ENCODE data around the gene NUDT5. TPM values are rescaled to one million over a fixed set of nuclear protein-coding genes. Genes with fewer than 3 reads are reported as not detected.
A peak's percentile ranks its signal among the peaks of the same experiment; 100 is the strongest.

Gene NUDT5
- total and polyA plus RNA-seq, 2 of the 8 experiments (the other 6 are each of a cell fraction or from before 2014, with no cell fraction given), result 130 to 134 TPM

GRCh38 chr10:12195603-12196506 lies at the start of gene NUDT5, which contains the start of gene CDC123 (continued):
- TF ChIP-seq GTF2F1 (IDR thresholded peaks at IDR 0.05; ENCODE audit: borderline replicate concordance, low read depth, low read length) (peak; percentile 15; the same call in 1 of the 2 replicates), HDAC2 (IDR thresholded peaks at IDR 0.05; ENCODE audit: borderline replicate concordance in 1 of 2, low read depth in 2 of 2, low read length in 2 of 2) (peak; percentile 54 to 57; a peak in 1 of 4 replicates), TEAD4 (IDR thresholded peaks at IDR 0.05; ENCODE audit: low read depth, low read length) (0 out of 2 replicates have a peak, but pooled peaks have one; percentile 7), CTBP2 (IDR thresholded peaks at IDR 0.05; ENCODE audit: borderline replicate concordance, insufficient read depth, insufficient read length, low read length) (no peak), RBBP5 (IDR thresholded peaks at IDR 0.05; ENCODE audit: borderline replicate concordance, low read depth, low read length) (peak; percentile 70; the same call in 1 of the 2 replicates), SP1 (IDR thresholded peaks at IDR 0.05; ENCODE audit: low read depth, low read length) (no peak; the same call in 1 of the 2 replicates), NRF1 (IDR thresholded peaks at IDR 0.05; ENCODE audit: low read depth, low read length) (no peak), POU5F1 (IDR thresholded peaks at IDR 0.05; ENCODE audit: low read depth, low read length) (no peak), CEBPB (IDR thresholded peaks at IDR 0.05; ENCODE audit: low read depth, low read length) (no peak), BCL11A (IDR thresholded peaks at IDR 0.05; ENCODE audit: low read depth in 2 of 2, low read length in 2 of 2) (no peak), MAX (IDR thresholded peaks at IDR 0.05) (peak; percentile 99), NANOG (IDR thresholded peaks at IDR 0.05; ENCODE audit: insufficient read depth, low read depth, low read length, poor library complexity, severe bottlenecking) (no peak), YY1 (IDR thresholded peaks at IDR 0.05; ENCODE audit: low read depth, low read length) (no peak), SAP30 (IDR thresholded peaks at IDR 0.05; ENCODE audit: insufficient read depth, insufficient replicate concordance, low read length) (peak; percentile 60), CREB1 (IDR thresholded peaks at IDR 0.05) (0 out of 2 replicates have a peak, but pooled peaks have one; percentile 5), CBX8 (IDR thresholded peaks at IDR 0.05; ENCODE audit: borderline replicate concordance, low read depth, low read length) (no peak), ASH2L (IDR thresholded peaks at IDR 0.05; ENCODE audit: low read length) (peak; percentile 97), RNF2 (IDR thresholded peaks at IDR 0.05; ENCODE audit: borderline replicate concordance, low read depth, low read length, missing control alignments, poor library complexity, severe bottlenecking) (no peak)
- TF ChIP-seq, protein P1, sequence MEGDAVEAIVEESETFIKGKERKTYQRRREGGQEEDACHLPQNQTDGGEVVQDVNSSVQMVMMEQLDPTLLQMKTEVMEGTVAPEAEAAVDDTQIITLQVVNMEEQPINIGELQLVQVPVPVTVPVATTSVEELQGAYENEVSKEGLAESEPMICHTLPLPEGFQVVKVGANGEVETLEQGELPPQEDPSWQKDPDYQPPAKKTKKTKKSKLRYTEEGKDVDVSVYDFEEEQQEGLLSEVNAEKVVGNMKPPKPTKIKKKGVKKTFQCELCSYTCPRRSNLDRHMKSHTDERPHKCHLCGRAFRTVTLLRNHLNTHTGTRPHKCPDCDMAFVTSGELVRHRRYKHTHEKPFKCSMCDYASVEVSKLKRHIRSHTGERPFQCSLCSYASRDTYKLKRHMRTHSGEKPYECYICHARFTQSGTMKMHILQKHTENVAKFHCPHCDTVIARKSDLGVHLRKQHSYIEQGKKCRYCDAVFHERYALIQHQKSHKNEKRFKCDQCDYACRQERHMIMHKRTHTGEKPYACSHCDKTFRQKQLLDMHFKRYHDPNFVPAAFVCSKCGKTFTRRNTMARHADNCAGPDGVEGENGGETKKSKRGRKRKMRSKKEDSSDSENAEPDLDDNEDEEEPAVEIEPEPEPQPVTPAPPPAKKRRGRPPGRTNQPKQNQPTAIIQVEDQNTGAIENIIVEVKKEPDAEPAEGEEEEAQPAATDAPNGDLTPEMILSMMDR (IDR thresholded peaks at IDR 0.05; ENCODE audit: control extremely low read depth in 1 of 3, insufficient read depth in 1 of 3, low read depth in 1 of 3, low read length in 3 of 3), result no peak

Data from H1 (cell line).